PFSK-1 (cell line): Measurements from ENCODE around the gene PRRC2A.

ENCODE experiments used
- FOXP2 ChIP-seq: optimal IDR thresholded peaks from 2 replicates; pipeline ENCODE3; 2011; ENCODE audit warnings: borderline replicate concordance, control low read depth, inconsistent platforms; ENCODE audit not compliant: insufficient read depth; ENCODE audit errors: extremely low read length, extremely low read depth
- POLR2AphosphoS5 ChIP-seq: IDR thresholded peaks from 2 replicates; pipeline ENCODE4 v1.6.1; 2012; ENCODE audit warnings: low read depth, mild to moderate bottlenecking, control low read depth, low read length, moderate library complexity
- REST ChIP-seq, 2 experiments: IDR thresholded peaks; 2 replicates each; pipeline versions ENCODE4 v1.6.1 to v1.8.0; 2011 to 2012; ENCODE audit warnings: low read depth in 2 of 2, low read length in 2 of 2, control low read depth in 1 of 2, inconsistent platforms in 1 of 2, mild to moderate bottlenecking in 1 of 2, moderate library complexity in 1 of 2; ENCODE audit not compliant: insufficient read depth in 1 of 2
- SIN3A ChIP-seq: IDR thresholded peaks from 2 replicates; pipeline ENCODE4 v1.6.1; 2012; ENCODE audit warnings: mild to moderate bottlenecking, low read length, moderate library complexity, borderline replicate concordance; ENCODE audit not compliant: insufficient read depth
- TAF1 ChIP-seq: IDR thresholded peaks from 2 replicates; pipeline ENCODE4 v1.6.1; 2012; ENCODE audit warnings: low read length, control low read depth, borderline replicate concordance; ENCODE audit not compliant: insufficient read depth

Gene PRRC2A

GRCh38 chr6:31575335-31575901 is 45.1 kb upstream of the PRRC2A start, which contains the start of gene TNF:
TNF (plus strand) TSS chr6:31575565; CDS start chr6:31575742, 177 bp downstream.
- TF ChIP-seq REST (IDR thresholded peaks at IDR 0.05; ENCODE audit: insufficient read depth in 1 of 2, low read depth in 2 of 2, low read length in 2 of 2) (no peak), SIN3A (no peak), FOXP2 (no peak), POLR2AphosphoS5 (no peak), TAF1 (no peak)

- TF ChIP-seq FOXP2 (no peak), TAF1 (no peak), REST (IDR thresholded peaks at IDR 0.05; ENCODE audit: insufficient read depth in 1 of 2, low read depth in 2 of 2, low read length in 2 of 2) (no peak), POLR2AphosphoS5 (no peak), SIN3A (no peak)
These were observed 44.4 kb upstream of the PRRC2A start for GRCh38 chr6:31575952-31576685.

GRCh38 chr6:31576897-31577578 is 43.5 kb upstream of the PRRC2A start:
- TF ChIP-seq SIN3A = no peak
- TF ChIP-seq POLR2AphosphoS5 = no peak
- TF ChIP-seq FOXP2 = no peak
- no peak for TF ChIP-seq REST (IDR thresholded peaks at IDR 0.05; ENCODE audit: insufficient read depth in 1 of 2, low read depth in 2 of 2, low read length in 2 of 2)
- no peak for TF ChIP-seq TAF1

GRCh38 chr6:31577579-31577966 is 42.9 kb upstream of the PRRC2A start:
- TF ChIP-seq POLR2AphosphoS5 = no peak
- no peak for TF ChIP-seq SIN3A
- no peak for TF ChIP-seq FOXP2
- no peak for TF ChIP-seq TAF1
- TF ChIP-seq REST (IDR thresholded peaks at IDR 0.05; ENCODE audit: insufficient read depth in 1 of 2, low read depth in 2 of 2, low read length in 2 of 2) = no peak
